HepG2 (cell line): Measurements from ENCODE around the gene COPZ1. TPM values are rescaled to one million over a fixed set of nuclear protein-coding genes. Genes with fewer than 3 reads are reported as not detected.
A peak's percentile ranks its signal among the peaks of the same experiment; 100 is the strongest.

ENCODE experiments used
- HNF1A ChIP-seq, 2 experiments: sonication (generic) in 1 of 2; formaldehyde crosslinking in 1 of 2; IDR thresholded peaks; 2 replicates each; pipeline versions ENCODE4 v1.4.0 to v1.6.1; 2016 to 2020; ENCODE audit warnings: borderline replicate concordance in 1 of 2, low read depth in 1 of 2, mild to moderate bottlenecking in 1 of 2, missing genetic modification reagents in 1 of 2
- NR1H2 ChIP-seq: sonication (generic); formaldehyde crosslinking; IDR thresholded peaks from 2 replicates; pipeline ENCODE4 v1.8.1; 2022; ENCODE audit warnings: low read depth, missing genetic modification reagents, borderline replicate concordance
- PRDM10 ChIP-seq: sonication (generic); formaldehyde crosslinking; IDR thresholded peaks from 2 replicates; pipeline ENCODE4 v1.4.0; 2020; ENCODE audit warnings: low read depth, missing genetic modification reagents
- SP2 ChIP-seq: sonication (generic); formaldehyde crosslinking; IDR thresholded peaks from 2 replicates; pipeline ENCODE4 v1.5.1; 2020; ENCODE audit warnings: mild to moderate bottlenecking, missing genetic modification reagents
- STAG1 ChIP-seq: sonication (generic); formaldehyde crosslinking; IDR thresholded peaks from 2 replicates; pipeline ENCODE4 v1.4.0; 2020; ENCODE audit warnings: missing genetic modification reagents
- ZFP36 ChIP-seq: fragments of 150-350 bp; IDR thresholded peaks from 2 replicates; pipeline ENCODE4 v1.6.1; 2018; ENCODE audit warnings: borderline replicate concordance, low read length, low read depth; ENCODE audit not compliant: partially characterized antibody
- ZNF17 ChIP-seq: sonication (generic); formaldehyde crosslinking; IDR thresholded peaks from 2 replicates; pipeline ENCODE4 v1.5.0; 2020; ENCODE audit warnings: mild to moderate bottlenecking, missing genetic modification reagents
- ZNF260 ChIP-seq: sonication (generic); formaldehyde crosslinking; IDR thresholded peaks from 2 replicates; pipeline ENCODE4 v1.4.0; 2020; ENCODE audit warnings: missing genetic modification reagents, low read depth, mild to moderate bottlenecking, borderline replicate concordance
- ZNF460 ChIP-seq: sonication (generic); formaldehyde crosslinking; IDR thresholded peaks from 2 replicates; pipeline ENCODE4 v1.5.1; 2020; ENCODE audit warnings: missing genetic modification reagents, mild to moderate bottlenecking, borderline replicate concordance
- polyA plus RNA-seq, 8 experiments: library from polyadenylated mRNA; depleted of rRNA in 3 of 8; stranded (reverse) in 7 of 8; unstranded in 1 of 8; fragments of >200 nt; fragmentation: Illumina TruSeq in 4 of 8; extraction: Trizol in 4 of 8; gene quantifications; 2 replicates each; pipeline versions ENCODE4 v1.2.1 to v1.2.3, GENCODE V29; 2011 to 2016; ENCODE audit warnings: low read depth in 4 of 8, missing spikeins in 1 of 8, mixed read lengths in 1 of 8; ENCODE audit not compliant: insufficient read depth in 1 of 8
- total RNA-seq, 5 experiments: library from RNA; depleted of rRNA; stranded (reverse); fragments of >200 nt; fragmentation: Illumina TruSeq; extraction: Trizol; gene quantifications; 2 replicates each; pipeline ENCODE4 v1.2.3, GENCODE V29; 2016; ENCODE audit warnings: low read depth in 1 of 5
- TF ChIP-seq, protein P1 (sequence below): sonication (generic); formaldehyde crosslinking; IDR thresholded peaks from 2 replicates; pipeline ENCODE4 v1.5.0; 2020; ENCODE audit warnings: missing genetic modification reagents
- TF ChIP-seq, protein P2 (sequence below): sonication (generic); formaldehyde crosslinking; IDR thresholded peaks from 2 replicates; pipeline ENCODE4 v1.5.0; 2020; ENCODE audit warnings: mild to moderate bottlenecking, missing genetic modification reagents

The COPZ1 gene
- total and polyA plus RNA-seq, 2 of the 13 experiments (the other 11 are each of a cell fraction or from before 2014, with no cell fraction given) = 125 to 184 TPM

DNA sequence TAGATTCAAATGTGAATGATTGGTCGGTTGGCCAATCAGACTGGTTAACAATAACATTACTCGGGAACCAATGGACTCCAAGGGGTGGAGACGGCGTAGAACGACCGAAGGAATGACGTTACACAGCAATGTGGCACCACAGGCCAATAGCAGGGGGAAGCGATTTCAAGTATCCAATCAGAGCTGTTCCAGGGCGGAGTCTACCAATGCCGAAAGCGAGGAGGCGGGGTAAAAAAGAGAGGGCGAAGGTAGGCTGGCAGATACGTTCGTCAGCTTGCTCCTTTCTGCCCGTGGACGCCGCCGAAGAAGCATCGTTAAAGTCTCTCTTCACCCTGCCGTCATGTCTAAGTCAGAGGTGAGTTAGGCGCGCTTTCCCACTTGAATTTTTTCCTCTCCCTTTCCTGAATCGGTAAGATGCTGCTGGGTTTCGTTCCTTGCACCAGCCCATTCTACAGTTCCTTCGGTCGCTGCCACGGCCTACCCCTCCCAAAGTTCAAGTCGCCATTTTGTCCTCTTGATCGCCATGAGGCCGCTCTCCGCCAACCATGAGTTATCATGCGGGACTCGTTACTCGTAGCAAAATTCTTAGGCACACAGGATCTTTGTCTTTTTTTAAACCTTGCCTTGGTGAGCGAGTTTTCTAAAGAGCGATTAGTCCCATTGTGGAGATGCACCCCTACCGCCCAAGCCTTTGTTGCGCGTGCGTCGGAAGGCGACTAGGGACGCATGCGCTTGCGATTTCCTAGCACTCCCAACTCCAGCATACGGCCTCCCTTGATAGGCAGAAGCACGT, 44.3 kb upstream of the COPZ1 start, which contains the start of gene HNRNPA1 (continued):
- TF ChIP-seq HNF1A (IDR thresholded peaks at IDR 0.05; ENCODE audit: low read depth) (0 out of 2 replicates have a peak, but pooled peaks have one; percentile 14), HNF1A (CRISPR knock-in tag; IDR thresholded peaks at IDR 0.05; ENCODE audit: borderline replicate concordance) (no peak), STAG1 (CRISPR knock-in tag) (peak; percentile 22; the same call in 1 of the 2 replicates), ZFP36 (no peak), ZNF460 (CRISPR knock-in tag) (no peak), PRDM10 (no peak), SP2 (CRISPR knock-in tag) (peak; percentile 93), NR1H2 (no peak), ZNF17 (CRISPR knock-in tag) (no peak), ZNF260 (CRISPR knock-in tag) (no peak)
- TF ChIP-seq, protein P1, sequence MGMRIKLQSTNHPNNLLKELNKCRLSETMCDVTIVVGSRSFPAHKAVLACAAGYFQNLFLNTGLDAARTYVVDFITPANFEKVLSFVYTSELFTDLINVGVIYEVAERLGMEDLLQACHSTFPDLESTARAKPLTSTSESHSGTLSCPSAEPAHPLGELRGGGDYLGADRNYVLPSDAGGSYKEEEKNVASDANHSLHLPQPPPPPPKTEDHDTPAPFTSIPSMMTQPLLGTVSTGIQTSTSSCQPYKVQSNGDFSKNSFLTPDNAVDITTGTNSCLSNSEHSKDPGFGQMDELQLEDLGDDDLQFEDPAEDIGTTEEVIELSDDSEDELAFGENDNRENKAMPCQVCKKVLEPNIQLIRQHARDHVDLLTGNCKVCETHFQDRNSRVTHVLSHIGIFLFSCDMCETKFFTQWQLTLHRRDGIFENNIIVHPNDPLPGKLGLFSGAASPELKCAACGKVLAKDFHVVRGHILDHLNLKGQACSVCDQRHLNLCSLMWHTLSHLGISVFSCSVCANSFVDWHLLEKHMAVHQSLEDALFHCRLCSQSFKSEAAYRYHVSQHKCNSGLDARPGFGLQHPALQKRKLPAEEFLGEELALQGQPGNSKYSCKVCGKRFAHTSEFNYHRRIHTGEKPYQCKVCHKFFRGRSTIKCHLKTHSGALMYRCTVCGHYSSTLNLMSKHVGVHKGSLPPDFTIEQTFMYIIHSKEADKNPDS (CRISPR knock-in tag) = no peak
- TF ChIP-seq, protein P2, sequence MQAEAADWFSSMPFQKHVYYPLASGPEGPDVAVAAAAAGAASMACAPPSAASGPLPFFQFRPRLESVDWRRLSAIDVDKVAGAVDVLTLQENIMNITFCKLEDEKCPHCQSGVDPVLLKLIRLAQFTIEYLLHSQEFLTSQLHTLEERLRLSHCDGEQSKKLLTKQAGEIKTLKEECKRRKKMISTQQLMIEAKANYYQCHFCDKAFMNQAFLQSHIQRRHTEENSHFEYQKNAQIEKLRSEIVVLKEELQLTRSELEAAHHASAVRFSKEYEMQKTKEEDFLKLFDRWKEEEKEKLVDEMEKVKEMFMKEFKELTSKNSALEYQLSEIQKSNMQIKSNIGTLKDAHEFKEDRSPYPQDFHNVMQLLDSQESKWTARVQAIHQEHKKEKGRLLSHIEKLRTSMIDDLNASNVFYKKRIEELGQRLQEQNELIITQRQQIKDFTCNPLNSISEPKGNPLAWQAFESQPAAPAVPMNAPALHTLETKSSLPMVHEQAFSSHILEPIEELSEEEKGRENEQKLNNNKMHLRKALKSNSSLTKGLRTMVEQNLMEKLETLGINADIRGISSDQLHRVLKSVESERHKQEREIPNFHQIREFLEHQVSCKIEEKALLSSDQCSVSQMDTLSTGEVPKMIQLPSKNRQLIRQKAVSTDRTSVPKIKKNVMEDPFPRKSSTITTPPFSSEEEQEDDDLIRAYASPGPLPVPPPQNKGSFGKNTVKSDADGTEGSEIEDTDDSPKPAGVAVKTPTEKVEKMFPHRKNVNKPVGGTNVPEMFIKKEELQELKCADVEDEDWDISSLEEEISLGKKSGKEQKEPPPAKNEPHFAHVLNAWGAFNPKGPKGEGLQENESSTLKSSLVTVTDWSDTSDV (CRISPR knock-in tag) = no peak
